ENCODE measurements around the gene PTH2. TPM values are rescaled to one million over a fixed set of nuclear protein-coding genes. Genes with fewer than 3 reads are reported as not detected.

PTH2 gene
- total and polyA plus RNA-seq, 10 of the 15 experiments (the other 5 are each of a cell fraction or from before 2014, with no cell fraction given): not detected

DNA sequence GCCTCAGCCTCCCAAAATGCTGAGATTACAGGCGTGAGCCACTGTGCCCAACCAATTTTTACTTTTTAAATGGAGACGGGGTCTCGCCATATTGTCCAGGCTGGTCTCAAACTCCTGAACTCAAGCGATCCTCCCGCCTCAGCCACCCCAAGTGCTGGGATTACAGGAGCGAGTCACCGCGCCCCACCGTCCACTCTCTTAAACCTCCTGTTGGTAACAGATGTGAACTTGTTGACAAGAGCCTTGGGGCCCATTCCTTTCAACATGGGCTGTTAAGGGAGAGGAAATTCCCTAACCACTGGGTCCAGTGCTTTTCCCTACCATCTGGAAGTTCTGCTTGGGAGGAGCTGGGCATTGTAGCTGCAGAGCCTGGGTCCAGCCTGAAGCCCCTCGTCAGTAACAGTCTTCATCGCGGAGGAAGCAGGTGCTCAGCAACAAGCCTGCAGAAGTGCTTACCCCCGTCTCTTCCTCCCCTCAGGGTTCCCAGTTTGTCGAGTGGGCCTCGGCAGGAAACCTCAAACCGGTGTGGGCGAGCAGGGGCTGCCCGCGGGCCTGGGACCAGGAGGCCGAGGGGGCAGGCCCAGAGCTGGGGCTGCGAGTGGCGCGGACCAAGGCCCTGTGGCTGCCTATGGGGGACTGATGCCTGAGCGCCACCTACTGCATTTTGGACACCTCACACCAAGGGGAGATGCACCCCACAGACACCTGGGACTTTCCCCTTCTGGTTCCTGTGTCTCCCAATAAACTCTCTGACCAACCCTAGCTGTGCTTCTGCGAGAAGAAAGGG, 46.8 kb upstream of the PTH2 start (continued):
- TF ChIP-seq, protein P1, sequence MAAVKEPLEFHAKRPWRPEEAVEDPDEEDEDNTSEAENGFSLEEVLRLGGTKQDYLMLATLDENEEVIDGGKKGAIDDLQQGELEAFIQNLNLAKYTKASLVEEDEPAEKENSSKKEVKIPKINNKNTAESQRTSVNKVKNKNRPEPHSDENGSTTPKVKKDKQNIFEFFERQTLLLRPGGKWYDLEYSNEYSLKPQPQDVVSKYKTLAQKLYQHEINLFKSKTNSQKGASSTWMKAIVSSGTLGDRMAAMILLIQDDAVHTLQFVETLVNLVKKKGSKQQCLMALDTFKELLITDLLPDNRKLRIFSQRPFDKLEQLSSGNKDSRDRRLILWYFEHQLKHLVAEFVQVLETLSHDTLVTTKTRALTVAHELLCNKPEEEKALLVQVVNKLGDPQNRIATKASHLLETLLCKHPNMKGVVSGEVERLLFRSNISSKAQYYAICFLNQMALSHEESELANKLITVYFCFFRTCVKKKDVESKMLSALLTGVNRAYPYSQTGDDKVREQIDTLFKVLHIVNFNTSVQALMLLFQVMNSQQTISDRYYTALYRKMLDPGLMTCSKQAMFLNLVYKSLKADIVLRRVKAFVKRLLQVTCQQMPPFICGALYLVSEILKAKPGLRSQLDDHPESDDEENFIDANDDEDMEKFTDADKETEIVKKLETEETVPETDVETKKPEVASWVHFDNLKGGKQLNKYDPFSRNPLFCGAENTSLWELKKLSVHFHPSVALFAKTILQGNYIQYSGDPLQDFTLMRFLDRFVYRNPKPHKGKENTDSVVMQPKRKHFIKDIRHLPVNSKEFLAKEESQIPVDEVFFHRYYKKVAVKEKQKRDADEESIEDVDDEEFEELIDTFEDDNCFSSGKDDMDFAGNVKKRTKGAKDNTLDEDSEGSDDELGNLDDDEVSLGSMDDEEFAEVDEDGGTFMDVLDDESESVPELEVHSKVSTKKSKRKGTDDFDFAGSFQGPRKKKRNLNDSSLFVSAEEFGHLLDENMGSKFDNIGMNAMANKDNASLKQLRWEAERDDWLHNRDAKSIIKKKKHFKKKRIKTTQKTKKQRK (IDR thresholded peaks at IDR 0.05; ENCODE audit: low read depth, low read length): no peak
- TF ChIP-seq FOS (IDR thresholded peaks at IDR 0.05; ENCODE audit: borderline replicate concordance, extremely low read depth, insufficient read length) (no peak), ZNF384 (IDR thresholded peaks at IDR 0.05; ENCODE audit: borderline replicate concordance, low read depth, low read length) (no peak), PML (IDR thresholded peaks at IDR 0.05; ENCODE audit: low read length) (no peak), EZH2 (IDR thresholded peaks at IDR 0.05; ENCODE audit: borderline replicate concordance, control insufficient read depth, low read depth, low read length) (no peak), EP300 (IDR thresholded peaks at IDR 0.05; ENCODE audit: borderline replicate concordance in 1 of 2, control insufficient read depth in 1 of 2, low read depth in 2 of 2, low read length in 2 of 2) (peak; percentile 53 to 65; a peak in 3 of 4 replicates), MYC (IDR thresholded peaks at IDR 0.05; ENCODE audit: insufficient read depth, insufficient read length, insufficient replicate concordance, low read length, severe bottlenecking) (no peak), BACH1 (IDR thresholded peaks at IDR 0.05; ENCODE audit: borderline replicate concordance) (peak; percentile 34; the same call in 1 of the 2 replicates), RUNX3 (IDR thresholded peaks at IDR 0.05; ENCODE audit: low read length) (peak; percentile 95), CHD4 (IDR thresholded peaks at IDR 0.05) (no peak), ASH2L (IDR thresholded peaks at IDR 0.05; ENCODE audit: borderline replicate concordance, low read depth) (no peak), RELA (IDR thresholded peaks at IDR 0.05; ENCODE audit: borderline replicate concordance, partially characterized antibody) (peak; percentile 86), HDAC6 (IDR thresholded peaks at IDR 0.05; ENCODE audit: unreplicated experiment) (no peak)
- TF ChIP-seq, protein P2, sequence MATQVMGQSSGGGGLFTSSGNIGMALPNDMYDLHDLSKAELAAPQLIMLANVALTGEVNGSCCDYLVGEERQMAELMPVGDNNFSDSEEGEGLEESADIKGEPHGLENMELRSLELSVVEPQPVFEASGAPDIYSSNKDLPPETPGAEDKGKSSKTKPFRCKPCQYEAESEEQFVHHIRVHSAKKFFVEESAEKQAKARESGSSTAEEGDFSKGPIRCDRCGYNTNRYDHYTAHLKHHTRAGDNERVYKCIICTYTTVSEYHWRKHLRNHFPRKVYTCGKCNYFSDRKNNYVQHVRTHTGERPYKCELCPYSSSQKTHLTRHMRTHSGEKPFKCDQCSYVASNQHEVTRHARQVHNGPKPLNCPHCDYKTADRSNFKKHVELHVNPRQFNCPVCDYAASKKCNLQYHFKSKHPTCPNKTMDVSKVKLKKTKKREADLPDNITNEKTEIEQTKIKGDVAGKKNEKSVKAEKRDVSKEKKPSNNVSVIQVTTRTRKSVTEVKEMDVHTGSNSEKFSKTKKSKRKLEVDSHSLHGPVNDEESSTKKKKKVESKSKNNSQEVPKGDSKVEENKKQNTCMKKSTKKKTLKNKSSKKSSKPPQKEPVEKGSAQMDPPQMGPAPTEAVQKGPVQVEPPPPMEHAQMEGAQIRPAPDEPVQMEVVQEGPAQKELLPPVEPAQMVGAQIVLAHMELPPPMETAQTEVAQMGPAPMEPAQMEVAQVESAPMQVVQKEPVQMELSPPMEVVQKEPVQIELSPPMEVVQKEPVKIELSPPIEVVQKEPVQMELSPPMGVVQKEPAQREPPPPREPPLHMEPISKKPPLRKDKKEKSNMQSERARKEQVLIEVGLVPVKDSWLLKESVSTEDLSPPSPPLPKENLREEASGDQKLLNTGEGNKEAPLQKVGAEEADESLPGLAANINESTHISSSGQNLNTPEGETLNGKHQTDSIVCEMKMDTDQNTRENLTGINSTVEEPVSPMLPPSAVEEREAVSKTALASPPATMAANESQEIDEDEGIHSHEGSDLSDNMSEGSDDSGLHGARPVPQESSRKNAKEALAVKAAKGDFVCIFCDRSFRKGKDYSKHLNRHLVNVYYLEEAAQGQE (IDR thresholded peaks at IDR 0.05; ENCODE audit: low read depth, low read length): no peak
- TF ChIP-seq, protein P3, sequence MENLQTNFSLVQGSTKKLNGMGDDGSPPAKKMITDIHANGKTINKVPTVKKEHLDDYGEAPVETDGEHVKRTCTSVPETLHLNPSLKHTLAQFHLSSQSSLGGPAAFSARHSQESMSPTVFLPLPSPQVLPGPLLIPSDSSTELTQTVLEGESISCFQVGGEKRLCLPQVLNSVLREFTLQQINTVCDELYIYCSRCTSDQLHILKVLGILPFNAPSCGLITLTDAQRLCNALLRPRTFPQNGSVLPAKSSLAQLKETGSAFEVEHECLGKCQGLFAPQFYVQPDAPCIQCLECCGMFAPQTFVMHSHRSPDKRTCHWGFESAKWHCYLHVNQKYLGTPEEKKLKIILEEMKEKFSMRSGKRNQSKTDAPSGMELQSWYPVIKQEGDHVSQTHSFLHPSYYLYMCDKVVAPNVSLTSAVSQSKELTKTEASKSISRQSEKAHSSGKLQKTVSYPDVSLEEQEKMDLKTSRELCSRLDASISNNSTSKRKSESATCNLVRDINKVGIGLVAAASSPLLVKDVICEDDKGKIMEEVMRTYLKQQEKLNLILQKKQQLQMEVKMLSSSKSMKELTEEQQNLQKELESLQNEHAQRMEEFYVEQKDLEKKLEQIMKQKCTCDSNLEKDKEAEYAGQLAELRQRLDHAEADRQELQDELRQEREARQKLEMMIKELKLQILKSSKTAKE (IDR thresholded peaks at IDR 0.05; ENCODE audit: low read depth, poor library complexity, severe bottlenecking): no peak
- TF ChIP-seq, protein P4, sequence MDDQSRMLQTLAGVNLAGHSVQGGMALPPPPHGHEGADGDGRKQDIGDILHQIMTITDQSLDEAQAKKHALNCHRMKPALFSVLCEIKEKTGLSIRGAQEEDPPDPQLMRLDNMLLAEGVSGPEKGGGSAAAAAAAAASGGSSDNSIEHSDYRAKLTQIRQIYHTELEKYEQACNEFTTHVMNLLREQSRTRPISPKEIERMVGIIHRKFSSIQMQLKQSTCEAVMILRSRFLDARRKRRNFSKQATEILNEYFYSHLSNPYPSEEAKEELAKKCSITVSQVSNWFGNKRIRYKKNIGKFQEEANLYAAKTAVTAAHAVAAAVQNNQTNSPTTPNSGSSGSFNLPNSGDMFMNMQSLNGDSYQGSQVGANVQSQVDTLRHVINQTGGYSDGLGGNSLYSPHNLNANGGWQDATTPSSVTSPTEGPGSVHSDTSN (IDR thresholded peaks at IDR 0.05; ENCODE audit: insufficient replicate concordance, low read depth, low read length): peak; percentile 4

All from GM12878 (cell line).